Measurements from ENCODE around the gene PRELID2.
"Not testable (repeated sequence)": the region's sequence is repeated elsewhere in the genome, so short reads cannot be mapped to it uniquely, and the experiment has no call there.

The PRELID2 gene

DNA sequence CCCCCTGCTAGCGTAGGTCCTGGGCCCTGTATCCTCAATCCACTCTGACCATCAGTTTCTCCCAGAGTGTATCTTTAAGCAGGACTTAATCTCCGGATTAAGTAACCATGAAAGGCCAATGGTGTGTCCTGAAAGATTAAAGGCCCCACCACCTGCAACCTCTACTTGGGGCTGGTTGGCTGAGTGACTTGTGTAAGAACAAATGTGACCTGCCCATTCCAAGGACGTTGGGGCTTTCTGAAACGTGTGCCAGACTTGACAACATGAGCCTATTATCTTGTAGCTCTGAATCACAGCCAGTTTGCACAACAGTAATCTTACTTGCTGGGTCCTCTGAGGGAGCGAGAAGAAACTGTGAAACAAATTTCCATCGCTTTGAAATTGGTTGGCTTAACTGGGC lies 3.1 kb upstream of the PRELID2 start:
- FAIRE-seq, result no peak

DNA sequence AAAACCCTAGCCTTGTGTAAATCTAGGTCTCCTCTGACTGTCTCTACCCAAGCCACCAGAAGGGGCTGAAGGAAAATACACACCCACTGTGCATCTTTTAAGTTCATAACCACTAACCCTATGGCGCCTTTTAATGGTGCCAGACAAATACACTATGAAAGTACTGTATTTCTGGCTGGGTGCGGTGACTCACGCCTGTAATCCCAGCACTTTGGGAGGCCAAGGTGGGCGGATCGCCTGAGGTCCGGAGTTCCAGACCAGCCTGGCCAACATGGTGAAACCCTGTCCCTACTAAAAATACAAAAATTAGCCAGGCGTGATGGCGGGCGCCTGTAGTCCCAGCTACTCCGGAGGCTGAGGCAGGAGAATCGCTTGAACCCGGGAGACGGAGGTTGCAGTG lies 1.1 kb upstream of the PRELID2 start:
- FAIRE-seq, result not testable (repeated sequence)

DNA sequence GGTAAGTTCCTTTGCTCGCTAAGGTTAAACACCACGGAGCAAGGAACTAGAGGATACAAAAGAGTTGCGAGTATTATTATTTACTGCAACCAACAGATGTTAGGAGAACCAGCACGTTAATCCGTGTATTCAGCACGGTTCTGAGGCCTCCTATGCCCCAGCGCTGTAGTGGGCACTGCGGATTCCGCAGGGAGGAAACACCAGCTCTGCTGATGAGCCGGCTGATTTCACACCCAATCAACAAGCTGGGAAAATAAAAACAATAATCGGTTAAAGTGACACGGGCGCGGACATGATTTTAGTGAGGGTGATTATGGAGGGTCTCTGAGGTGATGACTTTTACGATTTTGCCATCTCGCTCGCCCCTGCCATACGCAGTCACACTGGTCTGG lies 702 bp upstream of the PRELID2 start:
- no peak for FAIRE-seq

DNA sequence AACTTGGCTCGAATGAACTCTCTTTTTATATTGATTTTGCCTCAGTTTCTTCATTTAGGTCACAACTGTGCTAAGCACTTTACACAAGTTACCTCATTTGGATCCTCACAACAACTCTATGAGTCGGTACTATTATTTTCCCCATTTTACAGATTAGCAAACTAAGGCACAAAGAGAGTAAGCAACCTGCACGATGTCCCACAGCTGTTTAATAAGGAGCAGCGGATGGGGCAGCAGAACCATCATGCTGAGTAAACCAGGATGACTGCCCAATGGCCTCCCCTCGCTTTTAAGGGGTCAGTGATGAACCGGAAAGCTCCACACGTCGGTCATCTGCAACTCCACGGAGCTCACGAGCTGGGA lies 607 bp downstream of the PRELID2 start:
- FAIRE-seq, result no peak

DNA sequence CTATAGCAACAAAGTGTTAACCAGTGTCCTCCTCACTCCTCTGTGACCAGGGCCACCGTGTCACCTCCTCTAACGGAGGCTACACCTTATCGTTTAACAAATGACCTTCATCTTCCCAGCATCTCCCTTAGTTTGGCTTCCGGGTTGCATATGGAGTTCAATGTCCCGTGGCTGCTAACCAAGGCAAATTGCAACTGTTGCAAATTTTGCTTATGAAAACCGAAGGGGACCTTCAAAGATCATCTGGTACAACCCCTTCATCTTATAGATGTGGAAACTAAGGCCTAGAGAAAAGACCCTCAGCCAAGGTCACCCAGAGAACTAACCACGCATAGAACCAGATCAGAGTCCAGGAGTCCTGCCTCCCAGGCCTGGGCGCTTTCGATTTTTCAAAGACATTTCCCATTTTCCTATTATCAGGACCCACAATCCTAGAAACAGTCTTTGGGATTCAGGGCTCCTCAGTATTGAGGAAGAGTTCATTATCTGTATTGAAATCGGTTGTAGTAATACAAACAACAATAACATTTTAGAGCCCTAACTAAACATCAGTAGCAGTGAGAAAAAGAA lies 1.4 kb downstream of the PRELID2 start:
- no peak for FAIRE-seq

DNA sequence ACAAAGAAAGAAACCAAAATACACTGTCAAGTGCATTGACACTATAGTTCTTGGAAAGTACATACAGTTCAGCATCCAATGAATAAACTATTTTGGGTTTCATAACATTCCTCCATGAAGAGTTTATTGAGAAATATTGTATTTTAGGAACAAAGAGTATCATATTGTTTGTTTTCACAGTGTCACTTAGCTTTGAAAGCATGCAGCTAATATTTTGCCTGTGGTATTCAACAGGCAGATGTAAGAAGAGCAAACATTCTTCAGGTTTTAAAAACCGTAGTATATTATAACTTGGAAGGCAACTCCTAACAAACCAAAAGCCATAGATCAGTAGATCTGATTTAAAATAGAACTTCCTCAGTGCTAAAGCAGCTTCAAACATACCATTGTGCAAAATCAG lies 4.5 kb downstream of the PRELID2 start:
- no peak for FAIRE-seq

DNA sequence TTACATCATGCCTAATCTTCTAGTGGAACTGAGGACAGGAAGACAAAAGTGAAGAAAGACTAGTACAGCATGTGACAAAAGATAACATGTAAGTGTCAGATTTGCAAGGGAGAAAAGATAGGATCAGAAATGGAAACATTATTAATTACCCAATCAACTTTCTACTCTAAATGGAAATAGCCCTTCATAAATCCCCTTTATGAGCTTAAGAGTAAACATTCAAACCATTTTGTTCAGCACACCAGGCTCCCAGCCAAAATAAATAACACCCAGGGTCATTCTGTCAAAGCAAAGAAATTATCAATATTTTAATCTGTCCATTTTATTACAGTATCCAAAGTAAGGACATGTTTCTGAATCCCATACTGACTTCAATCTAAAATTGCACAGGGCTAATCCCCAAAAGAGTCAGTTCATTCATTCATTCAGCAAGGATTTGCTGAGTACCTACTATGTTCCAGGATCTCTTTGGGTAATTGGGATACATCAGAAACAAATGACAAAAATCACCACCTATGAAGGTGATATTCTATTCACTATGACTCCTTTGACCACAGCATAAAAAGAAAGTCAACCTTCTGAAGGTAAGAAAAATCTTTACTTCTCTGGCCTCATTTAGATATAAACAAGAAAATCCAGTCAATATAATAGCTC lies 5.3 kb downstream of the PRELID2 start:
- no peak for FAIRE-seq

DNA sequence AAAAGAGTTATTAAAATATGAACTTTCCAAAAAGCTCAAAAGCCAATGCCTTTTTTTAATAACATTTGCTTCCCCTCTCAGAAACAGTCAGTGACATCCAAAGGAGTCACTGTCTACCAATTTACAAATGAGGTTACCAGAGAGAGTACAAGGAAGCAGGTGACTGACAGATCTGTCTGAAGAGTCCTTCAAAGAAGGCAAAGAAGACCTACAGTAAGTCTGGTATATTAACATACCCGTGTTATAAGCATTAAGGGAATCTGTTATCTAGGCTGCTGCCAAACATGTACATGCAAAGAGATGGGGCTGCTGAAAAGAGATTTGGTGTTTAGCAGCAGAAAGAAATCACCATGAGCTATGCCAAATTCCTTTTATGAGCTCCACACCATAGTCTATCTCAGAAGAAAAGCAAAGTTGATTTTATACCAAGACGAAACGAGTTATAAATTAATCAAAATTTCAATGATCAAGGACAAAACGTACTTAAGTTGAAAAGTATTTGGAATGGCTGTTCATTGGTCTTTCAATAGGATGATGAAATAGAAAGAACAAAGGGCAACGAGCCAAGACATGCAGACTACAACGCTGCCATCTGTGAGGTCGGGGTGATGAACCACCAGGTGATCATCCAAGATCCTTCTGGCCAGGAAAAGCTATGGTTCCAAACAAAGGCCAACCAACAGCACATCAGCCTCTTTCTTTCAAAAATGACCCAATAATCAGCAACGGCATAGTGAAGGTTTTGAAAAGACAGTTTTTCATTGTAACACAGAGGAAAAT lies 8.1 kb downstream of the PRELID2 start:
- no peak for FAIRE-seq

DNA sequence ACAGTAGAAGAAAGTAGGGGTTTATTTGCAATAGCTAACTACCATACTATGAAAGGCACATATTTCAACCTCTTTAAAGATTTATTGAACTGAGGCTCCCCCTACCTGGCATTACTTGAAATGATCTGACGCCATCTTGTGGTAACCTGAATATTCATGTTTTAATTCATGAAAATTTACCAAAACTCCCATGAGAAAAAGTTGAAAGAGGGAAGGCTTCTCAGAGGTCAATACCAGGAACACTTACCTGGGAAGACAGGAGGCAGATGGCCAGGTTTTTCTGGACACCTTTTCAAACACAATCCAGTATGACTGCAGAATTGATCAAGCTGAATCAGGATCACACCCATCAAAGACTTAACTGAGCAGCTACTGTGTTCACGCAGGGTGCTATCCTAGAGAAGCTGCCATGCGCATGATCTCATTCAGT lies 9.4 kb downstream of the PRELID2 start:
- peak; percentile 97 for FAIRE-seq

DNA sequence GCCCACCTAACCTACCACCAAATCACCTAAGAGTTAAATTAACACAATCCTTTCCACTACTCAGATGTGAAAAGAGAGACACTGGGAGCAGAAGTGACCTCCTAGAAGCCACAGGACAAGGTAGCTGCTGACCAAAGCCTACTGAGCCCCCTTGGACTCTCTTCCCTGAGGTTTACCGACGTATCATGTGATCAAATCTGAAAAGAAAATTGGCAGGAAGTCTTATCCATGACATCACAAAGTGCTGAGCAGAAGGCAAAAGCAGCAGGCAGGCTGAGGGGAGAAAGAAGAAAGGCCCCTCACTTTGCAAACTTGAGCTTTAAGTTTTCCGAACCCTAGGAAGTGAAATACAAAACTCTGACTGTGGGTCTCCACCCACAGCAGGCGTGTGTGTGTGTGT lies 11.1 kb downstream of the PRELID2 start:
- no peak for FAIRE-seq

DNA sequence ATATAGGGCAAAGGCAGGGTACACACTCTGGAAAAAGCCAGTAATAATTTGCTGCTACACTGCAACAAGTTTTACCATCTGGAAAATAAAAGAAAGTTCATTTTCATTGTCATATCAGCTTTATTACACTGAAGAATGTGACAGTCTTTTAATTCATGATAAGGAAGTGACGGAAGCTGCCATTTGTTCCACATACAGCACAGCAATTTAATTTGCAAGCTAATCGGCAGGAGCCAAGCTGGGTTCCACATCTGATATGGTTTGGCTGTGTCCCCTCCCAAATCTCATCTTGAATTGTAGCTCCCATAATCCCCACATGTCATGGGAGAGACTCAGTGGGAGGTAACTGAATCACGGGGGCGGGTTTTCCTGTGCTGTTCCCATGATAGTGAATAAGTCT lies 16.5 kb downstream of the PRELID2 start:
- FAIRE-seq, result no peak

DNA sequence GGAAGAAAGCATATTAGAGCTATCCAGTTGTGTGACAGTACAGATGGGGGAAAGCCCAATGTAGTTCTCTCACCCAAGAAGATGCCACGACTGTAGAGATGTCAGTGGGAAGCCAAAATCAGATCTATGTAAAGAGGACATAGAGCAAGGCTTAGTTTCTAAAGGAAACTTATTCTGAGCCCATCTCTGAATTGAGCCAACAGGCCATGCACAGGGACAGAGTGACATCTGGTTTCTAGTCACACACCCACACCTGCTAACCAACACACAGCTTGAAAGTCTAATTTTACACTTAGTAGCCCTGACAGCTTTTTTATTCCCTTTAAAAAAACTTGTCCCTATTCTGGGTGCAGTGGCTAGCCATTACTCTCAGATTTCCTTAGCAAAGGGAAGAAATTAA lies 22.3 kb downstream of the PRELID2 start:
- no peak for FAIRE-seq

DNA sequence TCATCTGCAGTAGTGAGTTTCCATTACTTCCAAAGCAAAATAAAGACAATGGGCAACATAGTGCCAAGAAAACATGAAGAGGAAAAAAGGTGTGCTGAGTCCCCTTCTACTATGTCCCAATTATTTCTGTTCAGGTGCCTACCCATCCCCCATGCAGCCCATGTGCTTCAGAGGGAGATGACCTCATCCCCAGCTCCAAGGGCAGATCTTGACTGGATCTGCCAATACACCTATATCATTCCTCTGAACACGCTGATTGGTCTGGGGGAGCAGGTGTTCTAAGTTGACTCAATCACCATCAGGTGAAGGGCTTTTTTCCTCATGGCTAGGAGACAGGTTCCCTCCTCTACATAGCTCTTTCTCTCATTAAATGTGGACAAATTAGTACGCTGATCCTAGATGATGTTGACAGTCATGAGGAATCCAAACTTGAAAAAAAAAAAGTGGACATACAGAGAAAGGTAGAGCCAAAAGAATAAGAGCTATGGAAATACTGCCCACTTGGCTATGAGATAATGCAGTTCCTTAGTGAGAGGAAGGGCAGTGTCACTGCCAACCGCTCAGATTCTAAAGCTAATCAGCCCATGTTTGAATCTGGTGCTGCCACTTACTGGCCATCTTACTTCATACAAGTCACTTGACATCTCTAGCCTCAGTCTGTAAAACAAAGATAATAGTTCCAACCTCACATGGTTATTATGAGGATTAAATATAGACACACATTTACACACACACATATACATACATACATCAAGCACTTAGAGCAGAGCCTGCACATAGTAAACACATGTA lies 23.1 kb downstream of the PRELID2 start:
- FAIRE-seq, result peak; percentile 97

DNA sequence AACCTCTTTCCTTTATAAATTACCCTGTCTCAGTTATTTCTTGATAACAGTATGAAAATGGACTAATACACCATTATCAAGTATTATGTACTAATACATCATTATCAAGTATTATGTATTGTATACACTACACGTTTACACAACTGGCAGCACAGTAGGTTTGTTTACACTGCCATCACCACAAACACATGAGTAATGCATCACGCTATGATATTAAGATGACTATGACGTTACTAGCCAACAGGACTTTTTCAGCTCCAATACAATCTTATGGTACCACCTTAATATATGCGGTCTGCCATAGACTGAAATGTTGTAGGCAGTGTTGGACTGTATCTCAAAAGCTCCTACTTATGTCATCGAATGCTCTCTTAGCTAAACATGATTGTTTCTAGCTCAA lies 28.2 kb downstream of the PRELID2 start:
- FAIRE-seq, result no peak

DNA sequence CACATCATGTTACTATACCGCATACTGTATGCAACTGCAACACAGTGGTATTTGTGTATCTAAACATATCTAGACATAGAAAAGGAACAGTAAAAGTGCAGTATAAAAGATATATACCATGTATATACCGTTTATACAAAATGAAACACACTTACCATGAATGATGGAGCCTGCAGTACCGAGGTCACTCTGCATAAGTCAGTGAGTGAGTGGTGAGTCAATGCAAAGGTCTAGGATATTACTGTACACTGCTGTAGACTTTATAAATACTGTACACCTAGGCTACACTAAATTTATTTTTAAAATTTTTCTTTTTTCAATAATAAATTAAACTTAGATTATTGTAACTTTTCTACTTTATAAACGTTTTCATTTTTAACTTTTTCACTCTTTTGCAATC lies 29.3 kb downstream of the PRELID2 start:
- no peak for FAIRE-seq

DNA sequence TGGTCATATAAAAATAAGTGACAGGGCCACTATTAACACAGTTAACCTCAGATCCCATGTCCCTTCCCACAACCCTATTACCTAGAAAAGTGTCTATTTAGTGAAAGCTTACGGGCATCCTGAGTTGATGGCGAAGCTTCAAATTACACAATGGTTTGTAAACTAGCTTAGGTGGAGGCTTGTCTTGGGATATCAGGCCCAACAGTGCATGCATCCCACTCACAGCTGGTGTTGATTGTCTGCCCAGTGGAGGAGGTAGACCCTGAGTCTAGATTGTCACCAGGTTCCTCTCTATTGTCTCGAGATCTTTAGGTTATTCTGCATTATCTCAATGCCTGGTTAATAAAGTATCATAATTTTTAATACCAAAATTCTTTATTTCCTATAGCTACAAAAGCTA lies 30.4 kb downstream of the PRELID2 start:
- FAIRE-seq, result no peak

DNA sequence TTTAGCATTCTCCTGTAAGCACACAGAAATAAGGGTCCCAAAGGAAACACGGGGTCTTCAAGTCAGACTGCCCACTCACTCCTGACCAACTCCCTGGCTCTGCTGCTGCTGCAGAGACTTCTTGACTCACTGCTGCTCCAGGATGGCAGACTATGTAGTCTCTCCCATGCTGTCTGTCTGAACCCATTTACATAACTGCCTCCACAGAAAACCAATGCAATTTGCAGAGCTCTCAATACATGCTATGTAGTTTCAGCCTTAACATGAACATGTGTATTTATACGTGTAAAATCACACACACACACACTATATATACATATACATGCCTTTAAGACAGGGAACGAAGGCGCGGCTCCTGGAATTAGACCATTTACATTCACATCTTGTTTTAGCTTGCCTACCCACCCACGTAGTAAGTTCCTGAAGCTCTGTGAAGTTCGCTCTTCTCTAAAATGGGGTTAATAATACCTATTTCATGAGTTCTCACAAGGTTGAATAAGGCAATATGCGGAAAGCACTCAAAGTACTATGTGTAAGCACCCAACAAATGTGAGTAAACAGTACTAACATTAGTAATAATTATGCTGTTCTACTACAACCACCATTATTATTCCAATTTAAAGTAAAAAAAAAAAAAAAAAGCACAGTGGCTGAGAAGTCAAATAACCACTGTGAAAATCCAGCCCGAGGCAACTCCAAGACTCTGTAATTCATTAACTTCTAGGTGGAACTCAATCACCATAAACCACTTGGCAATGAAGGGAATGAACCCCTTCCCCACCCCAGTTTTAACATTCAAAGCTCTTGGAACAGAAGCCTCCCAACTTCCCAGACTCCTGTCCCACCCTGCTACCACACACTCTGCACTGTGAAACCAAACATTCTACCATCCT lies 31.8 kb downstream of the PRELID2 start:
- no peak for FAIRE-seq

DNA sequence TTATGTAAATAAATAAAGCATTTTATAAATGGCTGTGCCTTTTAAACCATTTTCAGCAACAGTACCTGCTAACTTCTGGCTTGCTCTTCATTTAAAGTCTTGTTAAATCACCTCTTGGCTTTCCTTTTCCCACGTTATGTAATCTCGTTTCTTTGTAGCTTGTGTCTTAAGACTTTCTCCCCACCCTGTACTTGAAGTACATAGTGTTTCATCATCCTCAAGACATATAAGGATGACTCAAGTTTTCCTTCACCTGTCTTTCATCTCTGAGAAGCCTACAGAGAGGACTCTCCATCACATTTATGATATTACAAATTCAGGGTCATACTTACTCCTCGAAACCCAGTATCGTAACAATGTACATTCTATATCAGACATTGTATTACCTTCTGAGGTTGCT lies 33.9 kb downstream of the PRELID2 start:
- FAIRE-seq, result no peak

DNA sequence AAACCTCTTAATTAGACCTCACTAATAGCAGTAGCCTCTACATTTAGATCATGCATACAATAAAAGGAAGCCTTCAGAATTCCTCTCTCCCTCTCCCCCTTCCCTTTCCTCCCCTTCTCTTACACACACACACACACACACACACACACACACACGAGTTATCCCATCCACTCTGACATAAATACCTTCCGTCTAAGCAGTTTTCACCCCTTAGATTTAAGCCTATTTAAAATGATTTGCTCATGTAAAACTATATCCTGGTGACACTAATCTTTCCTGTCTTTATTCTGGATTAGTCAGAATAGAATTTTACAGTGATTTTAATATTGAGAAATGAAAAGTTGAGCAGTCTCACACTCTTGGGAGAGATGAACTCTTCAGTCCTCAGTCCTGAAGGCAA lies 35.0 kb downstream of the PRELID2 start:
- FAIRE-seq, result no peak

DNA sequence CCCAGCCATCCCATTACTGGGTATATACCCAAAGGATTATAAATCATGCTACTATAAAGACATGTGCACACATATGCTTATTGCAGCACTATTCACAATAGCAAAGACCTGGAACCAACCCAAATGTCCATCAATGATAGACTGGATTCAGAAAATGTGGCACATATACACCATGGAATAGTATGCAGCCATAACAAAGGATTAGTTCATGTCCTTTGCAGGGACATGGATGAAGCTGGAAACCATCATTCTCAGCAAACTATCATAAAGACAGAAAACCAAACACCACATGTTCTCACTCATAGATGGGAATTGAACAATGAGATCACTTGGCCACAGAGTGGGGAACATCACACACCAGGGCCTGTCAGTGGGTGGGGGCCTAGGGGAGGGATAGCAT lies 36.6 kb downstream of the PRELID2 start:
- FAIRE-seq, result not testable (repeated sequence)

DNA sequence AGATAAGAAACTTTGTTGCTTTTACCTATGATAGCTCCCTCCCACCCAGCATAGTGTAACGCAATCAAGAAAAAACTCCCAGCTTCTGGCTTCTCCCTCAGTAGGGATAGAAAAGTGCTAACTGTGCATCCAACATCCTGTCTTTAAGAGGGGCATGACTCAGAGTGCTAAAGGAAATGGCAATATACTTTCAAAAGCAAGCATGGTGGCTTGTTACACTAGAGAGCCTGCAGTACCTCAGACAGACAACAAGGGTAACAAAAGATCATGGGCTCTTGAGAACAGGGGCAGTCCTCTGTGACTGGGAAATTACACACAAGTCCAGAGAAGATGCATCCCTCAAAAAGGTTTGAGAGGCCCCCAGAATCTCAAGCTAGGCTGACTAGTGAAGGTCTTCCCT lies 37.8 kb downstream of the PRELID2 start:
- FAIRE-seq, result no peak

DNA sequence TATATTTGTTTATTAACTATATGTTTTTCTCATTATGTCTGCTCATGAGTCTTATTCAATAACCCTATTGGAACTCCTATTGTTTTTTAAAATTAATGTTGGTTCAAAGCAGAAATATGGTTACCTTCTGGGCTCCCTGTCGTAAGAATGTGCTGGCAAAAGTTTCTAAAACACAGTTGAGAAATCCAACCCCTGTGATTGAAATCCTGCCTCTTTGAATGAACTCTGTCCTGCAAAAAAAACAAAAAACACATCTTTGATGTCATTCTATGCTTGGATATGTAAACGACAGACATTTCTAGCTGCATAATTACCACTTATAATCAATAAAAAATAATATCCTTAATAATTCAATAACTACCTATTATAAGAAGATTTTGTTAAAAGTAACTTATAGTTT lies 38.8 kb downstream of the PRELID2 start:
- peak; percentile 78 for FAIRE-seq

DNA sequence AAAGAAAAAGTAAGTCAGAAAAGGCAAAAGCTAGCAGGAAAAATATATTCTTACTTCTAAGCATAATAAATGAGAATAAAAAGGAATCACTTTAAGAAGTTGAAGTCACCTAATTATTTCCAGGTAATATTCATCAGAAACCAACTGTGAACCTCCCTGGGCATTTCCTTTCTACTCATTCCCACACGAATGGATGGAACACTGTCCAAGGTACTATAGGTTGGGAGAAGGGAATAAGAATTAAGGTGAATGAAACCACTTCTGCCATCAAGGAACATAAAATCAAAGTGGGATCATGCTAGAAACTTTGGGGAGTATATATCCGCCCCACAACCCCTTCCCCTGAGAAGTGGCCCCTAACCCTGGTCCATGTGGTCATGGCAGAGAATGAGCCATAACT lies 41.6 kb downstream of the PRELID2 start:
- no peak for FAIRE-seq
